K562 (cell line): ENCODE results near the gene ENKD1. TPM values are rescaled to one million over a fixed set of nuclear protein-coding genes. Genes with fewer than 3 reads are reported as not detected.

Experiments
- ATAC-seq: fragments of 200-7000 bp; cut with Tn5 transposase; 3 replicates; pipeline ENCODE4 v1.9.1; 2020; ENCODE audit warnings: moderate library complexity
- BruUV-seq: library from RNA; stranded (reverse); fragments of 400-500 nt; replicated peaks from 2 replicates; lab custom pipeline; 2021; lab: Mats Ljungman, UMichigan
- CTCF ChIA-PET: fragments of 300-600 bp; formaldehyde crosslinking; extraction: SDS; loops from one replicate; lab custom pipeline; 2021; ENCODE audit warnings: low intra/inter-chr PET ratio; lab: Yijun Ruan, JAX
- POLR2A ChIA-PET: fragments of 300-600, 350-650 bp; sonication (Branson Sonifier 250); formaldehyde crosslinking; extraction: SDS; loops from one replicate; lab custom pipeline; 2021; ENCODE audit warnings: antibody characterized with exemption, inconsistent platforms; lab: Yijun Ruan, JAX
- DNase-seq, 4 experiments: peaks; one replicate each; pipeline versions ENCODE4 v3.0.0 to v3.0.0-alpha.2; 2011 to 2018; ENCODE audit warnings: low spot score in 3 of 4, mixed read lengths in 3 of 4; ENCODE audit errors: extremely low read depth in 1 of 4
- FAIRE-seq: peaks from 2 replicates; lab custom pipeline; 2011; peaks lifted over from hg19 to GRCh38; lab: Jason Lieb, UNC
- H2AFZ ChIP-seq: 2 replicates; pipeline ENCODE4 v1.6.0; 2011; ENCODE audit warnings: low read depth, low read length, control low read depth, inconsistent platforms
- H3K27ac ChIP-seq: fragments of 200-600 bp; 3 replicates; pipeline ENCODE4 v1.8.0; 2011; ENCODE audit warnings: low read depth, mild to moderate bottlenecking, control low read depth, inconsistent platforms, low read length, moderate library complexity, mixed read lengths; ENCODE audit errors: extremely low read depth
- H3K27me3 ChIP-seq, 2 experiments: fragments of 300-600 bp in 1 of 2; 2 replicates in 1 of 2; 3 replicates in 1 of 2; pipeline versions ENCODE4 v1.6.0 to v1.8.0; 2011; ENCODE audit warnings: inconsistent platforms in 2 of 2, low read length in 2 of 2, mild to moderate bottlenecking in 1 of 2, mixed read lengths in 1 of 2, moderate library complexity in 1 of 2; ENCODE audit not compliant: control insufficient read depth in 2 of 2, insufficient read depth in 2 of 2
- H3K36me3 ChIP-seq: fragments of 300-600 bp; 3 replicates; pipeline ENCODE4 v1.8.0; 2011; ENCODE audit warnings: mild to moderate bottlenecking, low read length, inconsistent platforms; ENCODE audit not compliant: control insufficient read depth, insufficient read depth
- H3K4me1 ChIP-seq, 2 experiments: fragments of 200-600 bp in 1 of 2; replicated peaks in 1 of 2; 2 replicates in 1 of 2; 3 replicates in 1 of 2; pipeline versions ENCODE4 v1.5.1 to v1.8.0; 2011; ENCODE audit warnings: inconsistent platforms in 2 of 2, low read length in 2 of 2, mild to moderate bottlenecking in 1 of 2, mixed read lengths in 1 of 2, moderate library complexity in 1 of 2; ENCODE audit not compliant: control insufficient read depth in 2 of 2, insufficient read depth in 2 of 2
- H3K4me2 ChIP-seq: 2 replicates; pipeline ENCODE4 v1.6.1; 2011; ENCODE audit warnings: low read length, control low read depth, inconsistent platforms, mixed read lengths; ENCODE audit not compliant: insufficient read depth
- H3K4me3 ChIP-seq: fragments of 200-600 bp; sonication (generic), shearing (Covaris generic); 2 replicates; pipeline ENCODE4 v1.5.1; 2016; ENCODE audit warnings: control low read depth, inconsistent platforms
- H3K79me2 ChIP-seq: fragments of 200-600 bp; 3 replicates; pipeline ENCODE4 v1.8.0; 2011; ENCODE audit warnings: low read length, inconsistent platforms; ENCODE audit not compliant: control insufficient read depth, insufficient read depth
- H3K9ac ChIP-seq, 2 experiments: 2 replicates each; pipeline versions ENCODE4 v1.6.0 to v1.6.1; 2011; ENCODE audit warnings: low read depth in 2 of 2, low read length in 2 of 2, control low read depth in 1 of 2, inconsistent platforms in 1 of 2, mild to moderate bottlenecking in 1 of 2, mixed read lengths in 1 of 2; ENCODE audit not compliant: insufficient read depth in 1 of 2
- H3K9me1 ChIP-seq: one replicate; pipeline ENCODE4 v1.6.0; 2011; ENCODE audit warnings: inconsistent platforms, mild to moderate bottlenecking, low read length, moderate library complexity; ENCODE audit not compliant: control insufficient read depth, insufficient read depth
- H3K9me3 ChIP-seq: replicated peaks from 2 replicates; pipeline ENCODE4 v1.5.1; 2011; ENCODE audit warnings: low read depth, low read length, inconsistent platforms; ENCODE audit not compliant: control insufficient read depth, insufficient read depth
- H4K20me1 ChIP-seq: replicated peaks from 2 replicates; pipeline ENCODE4 v1.6.1; 2011; ENCODE audit warnings: low read length, inconsistent platforms, mixed read lengths; ENCODE audit not compliant: control insufficient read depth, insufficient read depth
- CEBPG ChIP-seq, 3 experiments: fragments of 200-800 bp in 1 of 3; sonication (Bioruptor generic) in 1 of 3; sonication (generic) in 1 of 3; formaldehyde crosslinking in 1 of 3; IDR thresholded peaks in 2 of 3; conservative IDR thresholded peaks in 1 of 3; 2 replicates each; pipeline versions ENCODE4 v1.6.1 to v1.8.0; 2016 to 2022; ENCODE audit warnings: missing compliant biosample characterization in 2 of 3, missing genetic modification characterization in 2 of 3, mild to moderate bottlenecking in 1 of 3, missing genetic modification reagents in 1 of 3
- FOXP4 ChIP-seq: sonication (generic); formaldehyde crosslinking; IDR thresholded peaks from 2 replicates; pipeline ENCODE4 v1.8.0; 2022; ENCODE audit warnings: mild to moderate bottlenecking, missing genetic modification reagents, borderline replicate concordance
- RBFOX2 ChIP-seq: fragments of 200-400 bp; formaldehyde crosslinking; IDR thresholded peaks from 2 replicates; pipeline ENCODE4 v1.6.1; 2017; ENCODE audit warnings: low read depth, mild to moderate bottlenecking, low read length, moderate library complexity
- SPI1 ChIP-seq: IDR thresholded peaks from 2 replicates; pipeline ENCODE4 v1.6.1; 2011; ENCODE audit warnings: low read depth, low read length, control low read depth, borderline replicate concordance
- ZBTB49 ChIP-seq: sonication (generic); formaldehyde crosslinking; IDR thresholded peaks from 2 replicates; pipeline ENCODE4 v1.8.0; 2022; ENCODE audit warnings: missing genetic modification reagents, mild to moderate bottlenecking, borderline replicate concordance
- WGBS: fragments of 100-300 bp; shearing (Covaris generic); methylation state at CpG from one replicate; pipeline ENCODE4 v1.1.6; 2016; ENCODE audit warnings: low coverage, mixed read lengths; ENCODE audit not compliant: insufficient coverage; ENCODE audit errors: missing lambda C conversion rate; 5-methylcytosine and 5-hydroxymethylcytosine counted together
- in situ Hi-C: fragments of 300-500 bp; cut with MboI; formaldehyde crosslinking; loops from 4 replicates; pipeline ENCODE4 v1.15.0; 2018; ENCODE audit warnings: inconsistent platforms, mixed read lengths
- intact Hi-C: fragments of 100-400 bp; cut with micrococcal nuclease; formaldehyde crosslinking; loops from 2 replicates; pipeline ENCODE4 v1.14.2; 2022
- polyA plus RNA-seq, 8 experiments: library from polyadenylated mRNA; depleted of rRNA in 4 of 8; stranded (reverse) in 5 of 8; unstranded in 3 of 8; fragments of >200 nt; fragmentation: Nextera tagmentation in 2 of 8; fragmentation: Illumina TruSeq in 1 of 8; extraction: Ambion mirVana in 2 of 8; extraction: Trizol in 1 of 8; gene quantifications; 2 replicates each; pipeline versions ENCODE4 v1.2.1 to v1.2.3, GENCODE V29; 2011 to 2014; ENCODE audit warnings: inconsistent platforms in 1 of 8, missing spikeins in 1 of 8
- total RNA-seq, 7 experiments: library from RNA; depleted of rRNA in 6 of 7; stranded (reverse); fragments of >200 nt in 6 of 7; fragmentation: Illumina TruSeq in 2 of 7; extraction: Trizol in 2 of 7; gene quantifications; 2 replicates each; pipeline versions ENCODE4 v1.2.1 to v1.2.3, GENCODE V29; 2011 to 2021; ENCODE audit warnings: low replicate concordance in 1 of 7

Gene ENKD1
- total and polyA plus RNA-seq, 9 of the 15 experiments (the other 6 are each of a cell fraction or from before 2014, with no cell fraction given), result 1.1 to 26.9 (median 8.3) TPM

GRCh38 chr16:67672739-67673662, 6.5 kb upstream of the ENKD1 start (continued):
- no peak for TF ChIP-seq ZBTB49 (CRISPR knock-in tag)

- intact Hi-C loops (loop anchor here (2.0 to 5.0 kb wide), 3 partner anchors 135 to 370 kb away; partner anchors contain the start of genes RANBP10 and TSNAXIP1), in situ Hi-C loops (loop anchor here (10.0 kb wide), 1 partner anchor 372 kb away; no protein-coding TSS in a partner anchor)
- DNase-seq (no peak), ATAC-seq (no peak), FAIRE-seq (no peak)
- Histone ChIP-seq H2AFZ (no peak overlapping the region), H3K9me3 (no peaks in the 10 kb centered on the region), H3K4me1 (peaks cover 5 to 17% of the 10 kb centered on the region in 2 experiments), H3K9ac (no peak overlapping the region), H4K20me1 (peaks cover 2% of the 10 kb centered on the region; the same call in 1 of the 2 replicates), H3K27me3 (no peaks in the 10 kb centered on the region), H3K4me3 (no peak overlapping the region), H3K79me2 (no peaks in the 10 kb centered on the region), H3K9me1 (no peaks in the 10 kb centered on the region), H3K36me3 (no peaks in the 10 kb centered on the region), H3K4me2 (no peak overlapping the region), H3K27ac (no peak overlapping the region)
- no TSS peak for BruUV-seq
- 10% methylated on average over 4 of the region's 4 CpGs for WGBS
- CTCF ChIA-PET, result interaction anchor here (0.6 to 2.2 kb wide), 7 partner anchors 144 to 1194 kb away, joined by 3 to 31 read pairs (median 5); no protein-coding TSS in a partner anchor
- TF ChIP-seq SPI1 (0 out of 2 replicates have a peak, but pooled peaks have one; percentile 10), RBFOX2 (no peak), FOXP4 (CRISPR knock-in tag) (no peak), CEBPG (CRISPR knock-in tag; IDR thresholded peaks at IDR 0.05) (0 out of 2 replicates have a peak, but pooled peaks have one; percentile 19), CEBPG (tag; conservative IDR thresholded peaks at IDR 0.05 in 1 of 2, IDR thresholded peaks at IDR 0.05 in 1 of 2) (no peak)
- POLR2A ChIA-PET, result interaction anchor here (0.5 to 1.4 kb wide), 7 partner anchors 9 to 693 kb away, joined by 3 to 4 read pairs (median 3); no protein-coding TSS in a partner anchor
Observed at GRCh38 chr16:67672306-67672705, 5.8 kb upstream of the ENKD1 start.
